Liver (tissue), 3 donors: ENCODE results near the gene H2BK1.

Experiments
- SP1 ChIP-seq: IDR thresholded peaks from 2 replicates; pipeline ENCODE4 v1.6.1; 2018; ENCODE audit warnings: antibody characterized with exemption, mild to moderate bottlenecking
- YY1 ChIP-seq: IDR thresholded peaks from 2 replicates; pipeline ENCODE4 v1.6.1; 2016; ENCODE audit warnings: antibody characterized with exemption, mild to moderate bottlenecking
- TF ChIP-seq, protein P1 (sequence below): fragments of 150-350 bp; IDR thresholded peaks from 2 replicates; pipeline ENCODE4 v1.5.1; 2017; ENCODE audit warnings: improper control_type of control experiment, low read depth, low read length; ENCODE audit not compliant: missing input control
- donor health status: healthy.
- donor health status: healthy.

DNA sequence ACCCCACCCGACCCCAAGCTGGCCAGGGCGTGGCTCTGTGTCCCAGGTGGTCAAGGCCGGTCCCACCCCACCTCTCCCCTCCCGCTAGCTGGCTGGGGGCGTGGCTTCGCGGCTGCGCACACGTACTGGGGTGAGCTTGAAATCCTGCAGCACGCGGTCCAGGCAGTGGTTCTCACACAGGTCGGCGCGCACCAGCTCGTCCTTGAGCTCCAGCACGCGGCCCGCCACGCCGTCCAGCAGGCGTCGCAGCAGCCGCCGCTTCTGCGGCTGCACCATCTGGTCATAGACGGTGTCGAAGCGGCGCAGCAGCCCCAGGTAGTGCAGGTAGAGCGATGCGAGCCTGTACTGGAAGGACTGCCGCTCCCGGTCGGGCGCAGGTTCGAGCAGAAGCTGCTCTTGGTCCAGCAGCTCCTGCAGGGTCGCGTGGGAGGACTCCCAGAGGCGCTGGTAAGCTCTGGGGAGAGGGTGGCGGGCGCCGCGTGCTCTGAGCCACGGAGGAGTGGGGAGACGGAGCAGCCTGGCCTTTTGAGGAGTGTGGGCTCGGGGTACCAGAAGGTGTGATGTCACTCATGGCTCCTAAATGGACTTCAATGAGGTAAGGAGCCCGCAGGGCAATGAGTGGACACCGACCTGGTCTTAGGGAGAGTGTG lies 5.8 kb downstream of the H2BK1 start:
- TF ChIP-seq, protein P1, sequence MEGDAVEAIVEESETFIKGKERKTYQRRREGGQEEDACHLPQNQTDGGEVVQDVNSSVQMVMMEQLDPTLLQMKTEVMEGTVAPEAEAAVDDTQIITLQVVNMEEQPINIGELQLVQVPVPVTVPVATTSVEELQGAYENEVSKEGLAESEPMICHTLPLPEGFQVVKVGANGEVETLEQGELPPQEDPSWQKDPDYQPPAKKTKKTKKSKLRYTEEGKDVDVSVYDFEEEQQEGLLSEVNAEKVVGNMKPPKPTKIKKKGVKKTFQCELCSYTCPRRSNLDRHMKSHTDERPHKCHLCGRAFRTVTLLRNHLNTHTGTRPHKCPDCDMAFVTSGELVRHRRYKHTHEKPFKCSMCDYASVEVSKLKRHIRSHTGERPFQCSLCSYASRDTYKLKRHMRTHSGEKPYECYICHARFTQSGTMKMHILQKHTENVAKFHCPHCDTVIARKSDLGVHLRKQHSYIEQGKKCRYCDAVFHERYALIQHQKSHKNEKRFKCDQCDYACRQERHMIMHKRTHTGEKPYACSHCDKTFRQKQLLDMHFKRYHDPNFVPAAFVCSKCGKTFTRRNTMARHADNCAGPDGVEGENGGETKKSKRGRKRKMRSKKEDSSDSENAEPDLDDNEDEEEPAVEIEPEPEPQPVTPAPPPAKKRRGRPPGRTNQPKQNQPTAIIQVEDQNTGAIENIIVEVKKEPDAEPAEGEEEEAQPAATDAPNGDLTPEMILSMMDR, result no peak
- no peak for TF ChIP-seq YY1
- TF ChIP-seq SP1, result no peak
